NCI-H1105 treated with DMSO at 0.1 percent for 48 hours (cell line): ENCODE data around the gene CDK14.
"Not testable (repeated sequence)": the region's sequence is repeated elsewhere in the genome, so short reads cannot be mapped to it uniquely, and the experiment has no call there.

ENCODE experiments used
- DNase-seq: peaks from one replicate; lab custom pipeline; 2025; lab: John Stamatoyannopoulos, UW

The CDK14 gene

GRCh38 chr7:90756366-90756765 lies 160.2 kb downstream of the CDK14 start:
- DNase-seq, result no peak

GRCh38 chr7:90757565-90757950 lies 161.4 kb downstream of the CDK14 start:
- DNase-seq, result not testable (repeated sequence)

GRCh38 chr7:90758933-90759562 lies 162.9 kb downstream of the CDK14 start:
- DNase-seq, result no peak

GRCh38 chr7:90759710-90760109 lies 163.6 kb downstream of the CDK14 start:
- no peak for DNase-seq

- DNase-seq, result no peak
Measured at GRCh38 chr7:90760892-90761291, 164.8 kb downstream of the CDK14 start.

GRCh38 chr7:90761584-90761983 lies 165.5 kb downstream of the CDK14 start:
- DNase-seq, result no peak

GRCh38 chr7:90763108-90763507 lies 167.0 kb downstream of the CDK14 start:
- no peak for DNase-seq

GRCh38 chr7:90764848-90765570 lies 168.9 kb downstream of the CDK14 start:
- no peak for DNase-seq

GRCh38 chr7:90766814-90767564 lies 170.9 kb downstream of the CDK14 start:
- DNase-seq, result no peak

GRCh38 chr7:90768301-90768700 lies 172.2 kb downstream of the CDK14 start:
- DNase-seq, result no peak

GRCh38 chr7:90769036-90769435 lies 172.9 kb downstream of the CDK14 start:
- no peak for DNase-seq

GRCh38 chr7:90769566-90769965 lies 173.4 kb downstream of the CDK14 start:
- not testable (repeated sequence) for DNase-seq

- DNase-seq, result no peak
Measured at GRCh38 chr7:90771281-90771680, 175.2 kb downstream of the CDK14 start.

GRCh38 chr7:90772410-90772809 lies 176.3 kb downstream of the CDK14 start:
- no peak for DNase-seq

- no peak for DNase-seq
Measured at GRCh38 chr7:90773269-90773668, 177.1 kb downstream of the CDK14 start.

GRCh38 chr7:90774706-90775105 lies 178.6 kb downstream of the CDK14 start:
- no peak for DNase-seq

GRCh38 chr7:90775383-90775965 lies 179.4 kb downstream of the CDK14 start:
- DNase-seq, result no peak

GRCh38 chr7:90777041-90777440 lies 180.9 kb downstream of the CDK14 start:
- DNase-seq, result no peak

GRCh38 chr7:90777465-90777864 lies 181.3 kb downstream of the CDK14 start:
- no peak for DNase-seq

- DNase-seq, result no peak
Measured at GRCh38 chr7:90777886-90778285, 181.8 kb downstream of the CDK14 start.

GRCh38 chr7:90788052-90788451 lies 191.9 kb downstream of the CDK14 start:
- DNase-seq, result no peak

- no peak for DNase-seq
Measured at GRCh38 chr7:90789736-90790306, 193.7 kb downstream of the CDK14 start.
